ENCODE data around the gene FBN2. TPM values are rescaled to one million over a fixed set of nuclear protein-coding genes. Genes with fewer than 3 reads are reported as not detected.
A peak's percentile ranks its signal among the peaks of the same experiment; 100 is the strongest.

FBN2 gene
- 0.42 TPM for total RNA-seq (2021; ENCODE audit: unreplicated experiment)
- under 0.01 and 0.10 TPM in 2 replicates for polyA plus RNA-seq (2012)
- percentile 4 among the genes with signal in this experiment for Bru-seq, nascent RNA
- BruChase-seq, experiment 1, labeled RNA remaining after a 6-hour chase: percentile 8 among the genes with signal in this experiment
- percentile 11 among the genes with signal in this experiment for BruChase-seq, experiment 2, labeled RNA remaining after a 2-hour chase
- long read RNA-seq: 0 reads

DNA sequence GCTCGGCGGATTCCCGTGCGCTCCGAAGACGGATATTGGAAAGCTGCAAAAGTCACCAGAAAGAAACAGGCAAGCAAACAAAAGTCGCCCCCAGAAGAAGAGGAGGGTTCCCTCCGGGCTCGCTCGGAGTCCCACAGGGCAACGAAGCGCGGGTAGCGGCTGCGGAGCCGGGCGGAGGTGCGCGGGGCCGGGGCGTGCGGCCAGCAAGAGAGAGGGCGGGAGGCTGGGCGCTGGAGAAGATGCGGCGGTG lies at the start of gene FBN2:
Gene FBN2, minus strand, starts transcription at position 246 of the 250 bp plus-strand sequence. CDS start 642 bp downstream, outside the sequence.
- H3K79me2 ChIP-seq (ENCODE audit: insufficient read depth, low read length): no peaks in the 10 kb centered on the region
- no peak within 1 kb of the TSS for H3K4me3 ChIP-seq (replicated peaks in 1 of 2; ENCODE audit: low read depth in 1 of 2, low read length in 2 of 2)
- POLR2A ChIA-PET: no interaction called here
- DNase-seq (ENCODE audit: low read depth, low spot score): no peak
- BruUV-seq (replicated peaks): no TSS peak
- RAD21 ChIA-PET (ENCODE audit: low non-redundant PET in 1 of 2, low total read pairs in 2 of 2, uncharacterized antibody in 2 of 2, unreplicated experiment in 2 of 2): no interaction called here
- CTCF ChIA-PET: no interaction called here
- H3K4me2 ChIP-seq (ENCODE audit: low read length): no peak within 1 kb of the TSS
- no peaks in the 10 kb centered on the region for H3K9me3 ChIP-seq (ENCODE audit: control insufficient read depth in 1 of 2, insufficient read depth in 1 of 2, low read depth in 1 of 2, low read length in 2 of 2)
- H3K27me3 ChIP-seq (ENCODE audit: insufficient read depth, low read length): no peaks in the 10 kb centered on the region
- H3K27ac ChIP-seq (ENCODE audit: low read depth, low read length): no peak within 1 kb of the TSS
- no peaks in the 10 kb centered on the region for H4K20me1 ChIP-seq (ENCODE audit: insufficient read depth)
- intact Hi-C loops (cut with micrococcal nuclease): no loop called here
- no peaks in the 10 kb centered on the region for H3K4me1 ChIP-seq (ENCODE audit: control insufficient read depth in 1 of 2, insufficient read depth in 2 of 2, low read length in 2 of 2)
- TF ChIP-seq POLR2A (IDR thresholded peaks at IDR 0.05; ENCODE audit: borderline replicate concordance, extremely low read depth, insufficient read depth, insufficient read length) (no peak), CBX3 (IDR thresholded peaks at IDR 0.05; ENCODE audit: low read depth) (no peak), ZNF274 (IDR thresholded peaks at IDR 0.05; ENCODE audit: low read depth, low read length) (no peak), ELF1 (IDR thresholded peaks at IDR 0.05; ENCODE audit: borderline replicate concordance, low read depth) (no peak), FOSL1 (IDR thresholded peaks at IDR 0.05; ENCODE audit: low read depth) (no peak), EGR1 (IDR thresholded peaks at IDR 0.05; ENCODE audit: low read depth) (no peak), POLR2AphosphoS5 (IDR thresholded peaks at IDR 0.05; ENCODE audit: low read depth, low read length) (no peak), REST (IDR thresholded peaks at IDR 0.05; ENCODE audit: low read depth) (no peak), ZBTB33 (IDR thresholded peaks at IDR 0.05; ENCODE audit: extremely low read depth, insufficient replicate concordance, low read length) (no peak), SRF (IDR thresholded peaks at IDR 0.05; ENCODE audit: low read depth) (no peak), CEBPB (IDR thresholded peaks at IDR 0.05; ENCODE audit: low read depth) (no peak), ZFX (IDR thresholded peaks at IDR 0.05) (no peak), SP1 (IDR thresholded peaks at IDR 0.05; ENCODE audit: low read depth) (no peak), TCF7L2 (IDR thresholded peaks at IDR 0.05; ENCODE audit: borderline replicate concordance, extremely low read depth, insufficient read depth, insufficient read length) (no peak), SIN3A (IDR thresholded peaks at IDR 0.05; ENCODE audit: low read depth) (no peak), EZH2 (IDR thresholded peaks at IDR 0.05) (no peak), RAD21 (IDR thresholded peaks at IDR 0.05; ENCODE audit: low read depth) (no peak), EZH2phosphoT487 (IDR thresholded peaks at IDR 0.05; ENCODE audit: borderline replicate concordance) (no peak)
- TF ChIP-seq, protein P1, sequence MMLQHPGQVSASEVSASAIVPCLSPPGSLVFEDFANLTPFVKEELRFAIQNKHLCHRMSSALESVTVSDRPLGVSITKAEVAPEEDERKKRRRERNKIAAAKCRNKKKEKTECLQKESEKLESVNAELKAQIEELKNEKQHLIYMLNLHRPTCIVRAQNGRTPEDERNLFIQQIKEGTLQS (IDR thresholded peaks at IDR 0.05): no peak
- TF ChIP-seq, protein P2, sequence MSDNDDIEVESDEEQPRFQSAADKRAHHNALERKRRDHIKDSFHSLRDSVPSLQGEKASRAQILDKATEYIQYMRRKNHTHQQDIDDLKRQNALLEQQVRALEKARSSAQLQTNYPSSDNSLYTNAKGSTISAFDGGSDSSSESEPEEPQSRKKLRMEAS (IDR thresholded peaks at IDR 0.05): no peak
- ATAC-seq: no peak
- no peak within 1 kb of the TSS for H3K9ac ChIP-seq (ENCODE audit: low read length)
- H2AFZ ChIP-seq (ENCODE audit: low read depth, low read length, poor library complexity, severe bottlenecking): no peak within 1 kb of the TSS
- H3K36me3 ChIP-seq (ENCODE audit: control insufficient read depth in 1 of 2, insufficient read depth in 2 of 2, low read length in 2 of 2): no peaks in the 10 kb centered on the region
- H3K9me2 ChIP-seq (ENCODE audit: insufficient read depth): no peaks in the 10 kb centered on the region
